Midbrain (tissue), 1 donor: ENCODE data around the gene VIPR2.
"Not testable (repeated sequence)": the region's sequence is repeated elsewhere in the genome, so short reads cannot be mapped to it uniquely, and the experiment has no call there.

Experiments
- DNase-seq: peaks from one replicate; lab custom pipeline; 2025; lab: John Stamatoyannopoulos, UW

VIPR2 gene

GRCh38 chr7:159092701-159093121 is 52.0 kb downstream of the VIPR2 start:
- no peak for DNase-seq

GRCh38 chr7:159091480-159092475 is 52.9 kb downstream of the VIPR2 start:
- no peak for DNase-seq

- no peak for DNase-seq
These were observed 53.6 kb downstream of the VIPR2 start for GRCh38 chr7:159091041-159091440.

- no peak for DNase-seq
These were observed 56.4 kb downstream of the VIPR2 start for GRCh38 chr7:159088016-159088865.

GRCh38 chr7:159086301-159086925 is 58.3 kb downstream of the VIPR2 start:
- no peak for DNase-seq

GRCh38 chr7:159084069-159084801 is 60.4 kb downstream of the VIPR2 start:
- no peak for DNase-seq

GRCh38 chr7:159083698-159084068 is 61.0 kb downstream of the VIPR2 start:
- DNase-seq = no peak

- no peak for DNase-seq
These were observed 61.5 kb downstream of the VIPR2 start for GRCh38 chr7:159083001-159083697.

GRCh38 chr7:159082075-159082474 is 62.6 kb downstream of the VIPR2 start:
- not testable (repeated sequence) for DNase-seq

- DNase-seq = no peak
These were observed 65.8 kb downstream of the VIPR2 start for GRCh38 chr7:159078911-159079270.

- no peak for DNase-seq
These were observed 66.3 kb downstream of the VIPR2 start for GRCh38 chr7:159078193-159078910.

GRCh38 chr7:159076333-159076732 is 68.3 kb downstream of the VIPR2 start:
- no peak for DNase-seq

- no peak for DNase-seq
These were observed 69.0 kb downstream of the VIPR2 start for GRCh38 chr7:159075563-159076238.

- DNase-seq = no peak
These were observed 73.4 kb downstream of the VIPR2 start for GRCh38 chr7:159071260-159071659.

- no peak for DNase-seq
These were observed 74.1 kb downstream of the VIPR2 start for GRCh38 chr7:159070431-159071148.

- DNase-seq = no peak
These were observed 75.7 kb downstream of the VIPR2 start for GRCh38 chr7:159068893-159069448.

- peak; percentile 13 for DNase-seq
These were observed 76.2 kb downstream of the VIPR2 start for GRCh38 chr7:159068488-159068811.

- no peak for DNase-seq
These were observed 76.8 kb downstream of the VIPR2 start for GRCh38 chr7:159067576-159068487.
